Measurements from ENCODE around the gene GPR35.

Gene GPR35

GRCh38 chr2:240636563-240637115 lies 11.4 kb downstream of the GPR35 start:
- TF ChIP-seq FOXP2 (optimal IDR thresholded peaks at IDR 0.05; ENCODE audit: borderline replicate concordance, extremely low read depth, extremely low read length, insufficient read depth) (no peak), TAF1 (IDR thresholded peaks at IDR 0.05; ENCODE audit: borderline replicate concordance, insufficient read depth, low read length) (no peak), SIN3A (IDR thresholded peaks at IDR 0.05; ENCODE audit: borderline replicate concordance, insufficient read depth, low read length) (no peak), POLR2AphosphoS5 (IDR thresholded peaks at IDR 0.05; ENCODE audit: low read depth, low read length) (no peak)
- TF ChIP-seq, protein P1, sequence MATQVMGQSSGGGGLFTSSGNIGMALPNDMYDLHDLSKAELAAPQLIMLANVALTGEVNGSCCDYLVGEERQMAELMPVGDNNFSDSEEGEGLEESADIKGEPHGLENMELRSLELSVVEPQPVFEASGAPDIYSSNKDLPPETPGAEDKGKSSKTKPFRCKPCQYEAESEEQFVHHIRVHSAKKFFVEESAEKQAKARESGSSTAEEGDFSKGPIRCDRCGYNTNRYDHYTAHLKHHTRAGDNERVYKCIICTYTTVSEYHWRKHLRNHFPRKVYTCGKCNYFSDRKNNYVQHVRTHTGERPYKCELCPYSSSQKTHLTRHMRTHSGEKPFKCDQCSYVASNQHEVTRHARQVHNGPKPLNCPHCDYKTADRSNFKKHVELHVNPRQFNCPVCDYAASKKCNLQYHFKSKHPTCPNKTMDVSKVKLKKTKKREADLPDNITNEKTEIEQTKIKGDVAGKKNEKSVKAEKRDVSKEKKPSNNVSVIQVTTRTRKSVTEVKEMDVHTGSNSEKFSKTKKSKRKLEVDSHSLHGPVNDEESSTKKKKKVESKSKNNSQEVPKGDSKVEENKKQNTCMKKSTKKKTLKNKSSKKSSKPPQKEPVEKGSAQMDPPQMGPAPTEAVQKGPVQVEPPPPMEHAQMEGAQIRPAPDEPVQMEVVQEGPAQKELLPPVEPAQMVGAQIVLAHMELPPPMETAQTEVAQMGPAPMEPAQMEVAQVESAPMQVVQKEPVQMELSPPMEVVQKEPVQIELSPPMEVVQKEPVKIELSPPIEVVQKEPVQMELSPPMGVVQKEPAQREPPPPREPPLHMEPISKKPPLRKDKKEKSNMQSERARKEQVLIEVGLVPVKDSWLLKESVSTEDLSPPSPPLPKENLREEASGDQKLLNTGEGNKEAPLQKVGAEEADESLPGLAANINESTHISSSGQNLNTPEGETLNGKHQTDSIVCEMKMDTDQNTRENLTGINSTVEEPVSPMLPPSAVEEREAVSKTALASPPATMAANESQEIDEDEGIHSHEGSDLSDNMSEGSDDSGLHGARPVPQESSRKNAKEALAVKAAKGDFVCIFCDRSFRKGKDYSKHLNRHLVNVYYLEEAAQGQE (IDR thresholded peaks at IDR 0.05; ENCODE audit: insufficient read depth in 1 of 2, low read depth in 2 of 2, low read length in 2 of 2): no peak

- TF ChIP-seq FOXP2 (optimal IDR thresholded peaks at IDR 0.05; ENCODE audit: borderline replicate concordance, extremely low read depth, extremely low read length, insufficient read depth) (no peak), POLR2AphosphoS5 (IDR thresholded peaks at IDR 0.05; ENCODE audit: low read depth, low read length) (no peak), TAF1 (IDR thresholded peaks at IDR 0.05; ENCODE audit: borderline replicate concordance, insufficient read depth, low read length) (no peak)
Observed at GRCh38 chr2:240637116-240637900, 12.0 kb downstream of the GPR35 start.

DNA sequence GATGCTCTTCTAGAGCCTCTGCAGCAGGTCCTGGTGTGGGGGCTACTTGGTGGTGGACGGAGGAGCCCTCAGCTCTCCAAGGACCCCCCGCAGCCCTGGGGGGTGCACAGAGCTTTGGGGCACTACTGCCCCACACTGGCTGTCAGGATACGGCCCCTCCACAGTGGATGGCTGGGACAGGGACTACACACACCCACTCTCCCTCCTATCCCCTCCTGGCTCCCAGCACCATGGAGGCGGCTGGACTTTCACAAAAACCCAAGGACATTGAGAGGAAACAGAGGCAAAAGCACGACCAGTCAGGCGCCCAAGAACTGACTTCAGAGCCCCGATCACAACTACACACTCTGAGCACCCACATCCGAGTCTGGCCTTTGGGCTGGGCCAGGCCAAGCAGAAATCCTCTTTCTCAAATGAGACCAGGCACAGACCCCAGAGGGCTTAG lies 12.6 kb downstream of the GPR35 start:
- no peak for TF ChIP-seq POLR2AphosphoS5 (IDR thresholded peaks at IDR 0.05; ENCODE audit: low read depth, low read length)
- TF ChIP-seq, protein P1 (IDR thresholded peaks at IDR 0.05; ENCODE audit: insufficient read depth in 1 of 2, low read depth in 2 of 2, low read length in 2 of 2): no peak
- no peak for TF ChIP-seq TAF1 (IDR thresholded peaks at IDR 0.05; ENCODE audit: borderline replicate concordance, insufficient read depth, low read length)
- TF ChIP-seq FOXP2 (optimal IDR thresholded peaks at IDR 0.05; ENCODE audit: borderline replicate concordance, extremely low read depth, extremely low read length, insufficient read depth): no peak
- no peak for TF ChIP-seq SIN3A (IDR thresholded peaks at IDR 0.05; ENCODE audit: borderline replicate concordance, insufficient read depth, low read length)

DNA sequence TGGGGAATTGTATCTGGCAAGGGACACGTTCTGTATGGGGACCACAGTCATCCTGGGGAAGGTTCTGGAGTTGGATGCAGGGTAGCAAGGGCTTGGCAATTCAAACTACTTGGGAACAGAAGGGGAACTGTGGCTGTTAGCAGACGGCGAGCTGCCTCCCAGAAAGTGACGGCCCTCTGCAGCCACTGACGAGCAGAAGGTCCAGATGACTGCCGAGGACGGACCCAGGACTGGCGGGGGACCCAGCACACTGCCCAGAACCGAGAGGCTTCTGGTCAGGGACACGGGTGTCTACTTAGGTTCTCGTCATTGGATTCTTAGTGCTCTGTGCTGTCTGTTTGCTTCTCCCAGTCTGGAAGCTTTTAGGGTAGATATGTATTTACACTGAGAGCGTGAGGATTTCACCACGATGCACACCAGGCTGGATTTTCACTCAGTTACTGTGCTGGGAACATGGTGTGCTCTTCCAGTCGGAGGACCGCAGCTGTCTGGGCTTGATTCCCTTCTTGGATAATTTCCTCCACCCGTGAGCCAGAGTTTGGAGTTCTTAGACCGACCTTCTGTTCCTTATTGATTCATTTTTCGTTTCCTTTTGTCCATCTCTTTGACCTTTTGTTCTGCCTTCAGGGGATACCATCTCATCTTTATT lies 13.4 kb downstream of the GPR35 start:
- TF ChIP-seq TAF1 (IDR thresholded peaks at IDR 0.05; ENCODE audit: borderline replicate concordance, insufficient read depth, low read length): no peak
- TF ChIP-seq POLR2AphosphoS5 (IDR thresholded peaks at IDR 0.05; ENCODE audit: low read depth, low read length): no peak
- no peak for TF ChIP-seq FOXP2 (optimal IDR thresholded peaks at IDR 0.05; ENCODE audit: borderline replicate concordance, extremely low read depth, extremely low read length, insufficient read depth)
- TF ChIP-seq, protein P1 (IDR thresholded peaks at IDR 0.05; ENCODE audit: insufficient read depth in 1 of 2, low read depth in 2 of 2, low read length in 2 of 2): no peak
- no peak for TF ChIP-seq SIN3A (IDR thresholded peaks at IDR 0.05; ENCODE audit: borderline replicate concordance, insufficient read depth, low read length)

DNA sequence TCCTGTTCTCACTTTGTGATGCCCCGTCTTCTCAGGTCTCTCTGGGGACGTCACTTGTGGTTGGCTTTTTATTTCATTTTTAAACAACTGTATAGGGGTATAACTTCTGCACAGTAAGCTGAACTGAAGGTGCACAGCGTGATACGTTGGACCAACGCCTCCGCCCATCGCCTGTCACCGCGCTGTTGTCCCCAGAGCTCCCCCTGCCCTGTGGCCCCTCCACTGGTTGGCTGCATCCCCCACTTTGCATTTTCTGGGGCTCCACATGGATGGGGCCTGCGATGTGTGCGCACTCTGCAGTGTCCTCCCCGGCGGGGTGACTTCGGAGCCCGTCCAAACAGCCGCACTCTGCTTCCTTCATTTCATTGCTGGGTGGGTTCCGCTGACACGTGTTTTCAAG lies 14.3 kb downstream of the GPR35 start:
- TF ChIP-seq, protein P1 (IDR thresholded peaks at IDR 0.05; ENCODE audit: insufficient read depth in 1 of 2, low read depth in 2 of 2, low read length in 2 of 2): no peak
- TF ChIP-seq SIN3A (IDR thresholded peaks at IDR 0.05; ENCODE audit: borderline replicate concordance, insufficient read depth, low read length) (no peak), FOXP2 (optimal IDR thresholded peaks at IDR 0.05; ENCODE audit: borderline replicate concordance, extremely low read depth, extremely low read length, insufficient read depth) (no peak), TAF1 (IDR thresholded peaks at IDR 0.05; ENCODE audit: borderline replicate concordance, insufficient read depth, low read length) (no peak), POLR2AphosphoS5 (IDR thresholded peaks at IDR 0.05; ENCODE audit: low read depth, low read length) (no peak)

Data from PFSK-1 (cell line).